Liver (tissue), 9 donors: ENCODE measurements around the gene CELF5. TPM values are rescaled to one million over a fixed set of nuclear protein-coding genes. Genes with fewer than 3 reads are reported as not detected.

Experiments
- DNase-seq: peaks from one replicate; pipeline ENCODE4 v3.0.0-alpha.2; 2017; ENCODE audit warnings: low spot score
- H3K27ac ChIP-seq, 2 donors: one replicate each; pipeline ENCODE4 v1.7.0; 2013; ENCODE audit warnings: inconsistent platforms in 2 of 2, low read length in 2 of 2, control low read depth in 1 of 2, low read depth in 1 of 2, mild to moderate bottlenecking in 1 of 2
- H3K27me3 ChIP-seq, 4 donors: one replicate each; pipeline versions ENCODE4 v1.6.1 to v1.7.0; 2013; ENCODE audit warnings: low read length in 3 of 4, inconsistent platforms in 1 of 4, mild to moderate bottlenecking in 1 of 4, moderate library complexity in 1 of 4; ENCODE audit not compliant: control insufficient read depth in 4 of 4, insufficient read depth in 4 of 4
- H3K36me3 ChIP-seq, 4 donors: one replicate each; pipeline versions ENCODE4 v1.6.1 to v1.7.0; 2013; ENCODE audit warnings: low read length in 3 of 4, mild to moderate bottlenecking in 3 of 4, low read depth in 1 of 4, moderate library complexity in 1 of 4; ENCODE audit not compliant: control insufficient read depth in 4 of 4, insufficient read depth in 3 of 4
- H3K4me1 ChIP-seq, 4 donors: one replicate each; pipeline versions ENCODE4 v1.6.1 to v1.7.0; 2013; ENCODE audit warnings: low read length in 3 of 4, mild to moderate bottlenecking in 3 of 4, moderate library complexity in 1 of 4; ENCODE audit not compliant: control insufficient read depth in 4 of 4, insufficient read depth in 4 of 4
- H3K4me3 ChIP-seq, 3 donors: one replicate each; pipeline versions ENCODE4 v1.6.1 to v1.7.0; 2013; ENCODE audit warnings: low read length in 3 of 3, control low read depth in 1 of 3, low read depth in 1 of 3, mild to moderate bottlenecking in 1 of 3
- H3K9ac ChIP-seq, 2 donors: one replicate each; pipeline ENCODE4 v1.7.0; 2013; ENCODE audit warnings: low read length in 2 of 2, mild to moderate bottlenecking in 2 of 2, moderate library complexity in 2 of 2, control low read depth in 1 of 2, low read depth in 1 of 2
- H3K9me3 ChIP-seq, 4 donors: one replicate each; pipeline versions ENCODE4 v1.6.1 to v1.7.0; 2013; ENCODE audit warnings: low read length in 3 of 4; ENCODE audit not compliant: control insufficient read depth in 4 of 4
- FOXA1 ChIP-seq: IDR thresholded peaks from 2 replicates; pipeline ENCODE4 v1.6.1; 2016; ENCODE audit warnings: antibody characterized with exemption
- GABPA ChIP-seq, 2 donors: IDR thresholded peaks in 1 of 2; conservative IDR thresholded peaks in 1 of 2; 2 replicates each; pipeline ENCODE4 v1.6.1; 2016; ENCODE audit warnings: antibody characterized with exemption in 2 of 2, mild to moderate bottlenecking in 1 of 2, moderate library complexity in 1 of 2
- HNF4A ChIP-seq, 2 donors: conservative IDR thresholded peaks; 2 replicates each; pipeline ENCODE4 v1.6.1; 2016; ENCODE audit warnings: antibody characterized with exemption in 2 of 2, mild to moderate bottlenecking in 2 of 2
- HNF4G ChIP-seq: IDR thresholded peaks from 2 replicates; pipeline ENCODE4 v1.6.1; 2016; ENCODE audit warnings: antibody characterized with exemption
- NR2F2 ChIP-seq: IDR thresholded peaks from 2 replicates; pipeline ENCODE4 v1.6.1; 2016; ENCODE audit warnings: antibody characterized with exemption
- RXRA ChIP-seq, 2 donors: IDR thresholded peaks; 2 replicates each; pipeline ENCODE4 v1.6.1; 2017 to 2018; ENCODE audit warnings: antibody characterized with exemption in 2 of 2, mild to moderate bottlenecking in 1 of 2
- SP1 ChIP-seq: IDR thresholded peaks from 2 replicates; pipeline ENCODE4 v1.6.1; 2018; ENCODE audit warnings: antibody characterized with exemption, mild to moderate bottlenecking
- TAF1 ChIP-seq: conservative IDR thresholded peaks from 2 replicates; pipeline ENCODE4 v1.6.1; 2016; ENCODE audit warnings: antibody characterized with exemption, mild to moderate bottlenecking
- YY1 ChIP-seq: IDR thresholded peaks from 2 replicates; pipeline ENCODE4 v1.6.1; 2016; ENCODE audit warnings: antibody characterized with exemption, mild to moderate bottlenecking
- WGBS: extraction: QIAGEN DNeasy Blood & Tissue Kit; methylation state at CpG from one replicate; pipeline ENCODE4 v1.1.7; 2013; 5-methylcytosine and 5-hydroxymethylcytosine counted together
- polyA plus RNA-seq, 2 donors: library from polyadenylated mRNA; stranded (reverse) in 1 of 2; unstranded in 1 of 2; fragments of 200-250 nt in 1 of 2; fragments of >200 nt in 1 of 2; fragmentation: Nextera tagmentation in 1 of 2; extraction: Ambion mirVana in 1 of 2; gene quantifications; one replicate each; pipeline versions ENCODE4 v1.2.1 to v1.2.3, GENCODE V29; 2013 to 2015
- total RNA-seq, 2 donors: library from RNA; depleted of rRNA; stranded (reverse); fragments of >200 nt; gene quantifications; one replicate each; pipeline ENCODE4 v1.2.3, GENCODE V29; 2014
- TF ChIP-seq, protein P1 (sequence below): IDR thresholded peaks from 2 replicates; pipeline ENCODE4 v1.6.1; 2016; ENCODE audit warnings: antibody characterized with exemption
- TF ChIP-seq, protein P2 (sequence below): fragments of 150-350 bp; IDR thresholded peaks from 2 replicates; pipeline ENCODE4 v1.5.1; 2017; ENCODE audit warnings: improper control_type of control experiment, low read depth, low read length; ENCODE audit not compliant: missing input control
- TF ChIP-seq, protein P3 (sequence below): IDR thresholded peaks from 2 replicates; pipeline ENCODE4 v1.6.1; 2016; ENCODE audit warnings: antibody characterized with exemption
- TF ChIP-seq, protein P4 (sequence below): IDR thresholded peaks from 2 replicates; pipeline ENCODE4 v1.6.1; 2016; ENCODE audit warnings: antibody characterized with exemption, mild to moderate bottlenecking
- donor health status: healthy.
- donor health status: healthy.
- donor health status: healthy.
- donor health status: healthy.
- donor health status: healthy.

The CELF5 gene
- total and polyA plus RNA-seq, 4 donors, result 0.06 to 0.50 (median 0.26) TPM

DNA sequence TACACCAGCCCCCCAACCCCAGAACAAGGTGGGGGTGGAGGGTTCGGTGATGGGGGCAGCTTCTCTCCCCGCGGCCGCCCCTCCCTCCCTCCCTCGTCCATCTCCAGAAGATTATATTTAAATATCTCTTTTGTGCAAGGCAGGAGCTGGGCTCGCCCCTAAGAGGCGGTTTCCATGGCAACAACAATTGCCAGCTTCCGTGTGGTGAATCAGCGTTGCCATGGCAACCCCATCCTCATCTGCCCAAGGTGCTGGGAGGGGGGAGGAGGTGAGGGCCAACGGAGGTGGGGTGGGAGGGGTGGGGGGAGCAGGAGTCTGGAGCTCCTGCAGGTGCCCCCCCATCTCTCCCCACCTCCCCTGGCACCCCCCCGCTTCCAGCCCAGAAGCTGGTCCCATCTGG is 46.4 kb downstream of the CELF5 start:
- H3K27me3 ChIP-seq, result peaks cover 0 to 7% (median 2%) of the 10 kb centered on the region in 4 donors
- no peak overlapping the region for H3K27ac ChIP-seq
- H3K36me3 ChIP-seq, result no peaks in the 10 kb centered on the region
- H3K9ac ChIP-seq, result no peak overlapping the region
- H3K4me3 ChIP-seq, result no peak overlapping the region
- DNase-seq, result no peak
- H3K4me1 ChIP-seq, result peaks cover 0 to 3% (median 3%) of the 10 kb centered on the region in 4 donors
- TF ChIP-seq FOXA1 (no peak), NR2F2 (no peak), HNF4A (conservative IDR thresholded peaks at IDR 0.05) (no peak), TAF1 (no peak), SP1 (no peak)
- TF ChIP-seq, protein P1, sequence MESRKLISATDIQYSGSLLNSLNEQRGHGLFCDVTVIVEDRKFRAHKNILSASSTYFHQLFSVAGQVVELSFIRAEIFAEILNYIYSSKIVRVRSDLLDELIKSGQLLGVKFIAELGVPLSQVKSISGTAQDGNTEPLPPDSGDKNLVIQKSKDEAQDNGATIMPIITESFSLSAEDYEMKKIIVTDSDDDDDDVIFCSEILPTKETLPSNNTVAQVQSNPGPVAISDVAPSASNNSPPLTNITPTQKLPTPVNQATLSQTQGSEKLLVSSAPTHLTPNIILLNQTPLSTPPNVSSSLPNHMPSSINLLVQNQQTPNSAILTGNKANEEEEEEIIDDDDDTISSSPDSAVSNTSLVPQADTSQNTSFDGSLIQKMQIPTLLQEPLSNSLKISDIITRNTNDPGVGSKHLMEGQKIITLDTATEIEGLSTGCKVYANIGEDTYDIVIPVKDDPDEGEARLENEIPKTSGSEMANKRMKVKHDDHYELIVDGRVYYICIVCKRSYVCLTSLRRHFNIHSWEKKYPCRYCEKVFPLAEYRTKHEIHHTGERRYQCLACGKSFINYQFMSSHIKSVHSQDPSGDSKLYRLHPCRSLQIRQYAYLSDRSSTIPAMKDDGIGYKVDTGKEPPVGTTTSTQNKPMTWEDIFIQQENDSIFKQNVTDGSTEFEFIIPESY, result no peak
- 23% methylated on average over 11 of the region's 11 CpGs for WGBS
- H3K9me3 ChIP-seq, result peaks cover 0 to 3% (median 3%) of the 10 kb centered on the region in 4 donors

DNA sequence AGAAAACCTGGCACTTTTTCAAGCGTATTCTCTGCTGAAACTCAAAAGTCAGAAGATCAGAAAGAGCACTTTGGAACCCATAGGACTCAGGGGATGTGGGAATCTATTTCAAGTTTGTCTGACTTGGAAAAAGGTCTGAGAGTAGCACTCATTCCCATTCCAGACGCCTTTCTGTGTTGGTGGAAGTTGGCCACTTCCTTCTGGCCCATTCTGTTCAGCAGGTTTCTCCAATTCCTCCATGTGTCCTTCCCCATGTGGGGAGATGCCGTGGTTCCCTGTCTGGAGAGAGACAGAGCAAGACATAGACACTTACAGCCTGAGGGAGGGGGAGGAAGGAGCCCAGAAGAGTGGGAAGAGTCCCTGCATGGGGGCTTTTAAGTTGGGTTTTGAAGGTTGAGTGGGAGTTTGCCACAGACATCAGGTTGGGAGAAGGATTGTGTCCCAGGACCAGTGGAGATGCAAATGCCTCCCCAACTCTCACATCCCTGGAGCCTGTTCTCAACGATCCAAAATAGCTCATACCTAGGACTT is 48.0 kb downstream of the CELF5 start:
- no peak overlapping the region for H3K27ac ChIP-seq
- TF ChIP-seq GABPA (IDR thresholded peaks at IDR 0.05 in 1 of 2, conservative IDR thresholded peaks at IDR 0.05 in 1 of 2), result no peak
- no peak for TF ChIP-seq RXRA (IDR thresholded peaks at IDR 0.05)
- TF ChIP-seq SP1, result no peak
- no peak for TF ChIP-seq HNF4G
- no peak for TF ChIP-seq YY1
- TF ChIP-seq, protein P1, result no peak
- no peak for TF ChIP-seq HNF4A (conservative IDR thresholded peaks at IDR 0.05)
- TF ChIP-seq, protein P2, sequence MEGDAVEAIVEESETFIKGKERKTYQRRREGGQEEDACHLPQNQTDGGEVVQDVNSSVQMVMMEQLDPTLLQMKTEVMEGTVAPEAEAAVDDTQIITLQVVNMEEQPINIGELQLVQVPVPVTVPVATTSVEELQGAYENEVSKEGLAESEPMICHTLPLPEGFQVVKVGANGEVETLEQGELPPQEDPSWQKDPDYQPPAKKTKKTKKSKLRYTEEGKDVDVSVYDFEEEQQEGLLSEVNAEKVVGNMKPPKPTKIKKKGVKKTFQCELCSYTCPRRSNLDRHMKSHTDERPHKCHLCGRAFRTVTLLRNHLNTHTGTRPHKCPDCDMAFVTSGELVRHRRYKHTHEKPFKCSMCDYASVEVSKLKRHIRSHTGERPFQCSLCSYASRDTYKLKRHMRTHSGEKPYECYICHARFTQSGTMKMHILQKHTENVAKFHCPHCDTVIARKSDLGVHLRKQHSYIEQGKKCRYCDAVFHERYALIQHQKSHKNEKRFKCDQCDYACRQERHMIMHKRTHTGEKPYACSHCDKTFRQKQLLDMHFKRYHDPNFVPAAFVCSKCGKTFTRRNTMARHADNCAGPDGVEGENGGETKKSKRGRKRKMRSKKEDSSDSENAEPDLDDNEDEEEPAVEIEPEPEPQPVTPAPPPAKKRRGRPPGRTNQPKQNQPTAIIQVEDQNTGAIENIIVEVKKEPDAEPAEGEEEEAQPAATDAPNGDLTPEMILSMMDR, result no peak
- TF ChIP-seq, protein P3, sequence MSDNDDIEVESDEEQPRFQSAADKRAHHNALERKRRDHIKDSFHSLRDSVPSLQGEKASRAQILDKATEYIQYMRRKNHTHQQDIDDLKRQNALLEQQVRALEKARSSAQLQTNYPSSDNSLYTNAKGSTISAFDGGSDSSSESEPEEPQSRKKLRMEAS, result no peak
- TF ChIP-seq, protein P4, sequence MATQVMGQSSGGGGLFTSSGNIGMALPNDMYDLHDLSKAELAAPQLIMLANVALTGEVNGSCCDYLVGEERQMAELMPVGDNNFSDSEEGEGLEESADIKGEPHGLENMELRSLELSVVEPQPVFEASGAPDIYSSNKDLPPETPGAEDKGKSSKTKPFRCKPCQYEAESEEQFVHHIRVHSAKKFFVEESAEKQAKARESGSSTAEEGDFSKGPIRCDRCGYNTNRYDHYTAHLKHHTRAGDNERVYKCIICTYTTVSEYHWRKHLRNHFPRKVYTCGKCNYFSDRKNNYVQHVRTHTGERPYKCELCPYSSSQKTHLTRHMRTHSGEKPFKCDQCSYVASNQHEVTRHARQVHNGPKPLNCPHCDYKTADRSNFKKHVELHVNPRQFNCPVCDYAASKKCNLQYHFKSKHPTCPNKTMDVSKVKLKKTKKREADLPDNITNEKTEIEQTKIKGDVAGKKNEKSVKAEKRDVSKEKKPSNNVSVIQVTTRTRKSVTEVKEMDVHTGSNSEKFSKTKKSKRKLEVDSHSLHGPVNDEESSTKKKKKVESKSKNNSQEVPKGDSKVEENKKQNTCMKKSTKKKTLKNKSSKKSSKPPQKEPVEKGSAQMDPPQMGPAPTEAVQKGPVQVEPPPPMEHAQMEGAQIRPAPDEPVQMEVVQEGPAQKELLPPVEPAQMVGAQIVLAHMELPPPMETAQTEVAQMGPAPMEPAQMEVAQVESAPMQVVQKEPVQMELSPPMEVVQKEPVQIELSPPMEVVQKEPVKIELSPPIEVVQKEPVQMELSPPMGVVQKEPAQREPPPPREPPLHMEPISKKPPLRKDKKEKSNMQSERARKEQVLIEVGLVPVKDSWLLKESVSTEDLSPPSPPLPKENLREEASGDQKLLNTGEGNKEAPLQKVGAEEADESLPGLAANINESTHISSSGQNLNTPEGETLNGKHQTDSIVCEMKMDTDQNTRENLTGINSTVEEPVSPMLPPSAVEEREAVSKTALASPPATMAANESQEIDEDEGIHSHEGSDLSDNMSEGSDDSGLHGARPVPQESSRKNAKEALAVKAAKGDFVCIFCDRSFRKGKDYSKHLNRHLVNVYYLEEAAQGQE, result no peak
- DNase-seq, result no peak
- WGBS, result 67% methylated on average over 4 of the region's 4 CpGs
- H3K4me3 ChIP-seq, result no peak overlapping the region
- H3K36me3 ChIP-seq, result no peaks in the 10 kb centered on the region
- no peak overlapping the region for H3K9ac ChIP-seq
- H3K9me3 ChIP-seq, result peaks cover 0 to 3% (median 3%) of the 10 kb centered on the region in 4 donors
- H3K27me3 ChIP-seq, result peaks cover 0 to 7% (median 2%) of the 10 kb centered on the region in 4 donors
- peaks cover 0 to 3% (median 3%) of the 10 kb centered on the region in 4 donors for H3K4me1 ChIP-seq
